Liver (tissue), 3 donors: Measurements from ENCODE around the gene AJM1.

ENCODE experiments used
- CTCF ChIP-seq: fragments of 150-350 bp; IDR thresholded peaks from 2 replicates; pipeline ENCODE4 v1.5.1; 2017; ENCODE audit warnings: improper control_type of control experiment, low read depth, low read length; ENCODE audit not compliant: missing input control
- MAX ChIP-seq: IDR thresholded peaks from 2 replicates; pipeline ENCODE4 v1.6.1; 2016; ENCODE audit warnings: antibody characterized with exemption
- RAD21 ChIP-seq, 2 donors: IDR thresholded peaks; 2 replicates each; pipeline ENCODE4 v1.6.1; 2016; ENCODE audit warnings: antibody characterized with exemption in 2 of 2, mild to moderate bottlenecking in 2 of 2
- SP1 ChIP-seq: IDR thresholded peaks from 2 replicates; pipeline ENCODE4 v1.6.1; 2018; ENCODE audit warnings: antibody characterized with exemption, mild to moderate bottlenecking
- TAF1 ChIP-seq: conservative IDR thresholded peaks from 2 replicates; pipeline ENCODE4 v1.6.1; 2016; ENCODE audit warnings: antibody characterized with exemption, mild to moderate bottlenecking
- YY1 ChIP-seq: IDR thresholded peaks from 2 replicates; pipeline ENCODE4 v1.6.1; 2016; ENCODE audit warnings: antibody characterized with exemption, mild to moderate bottlenecking
- TF ChIP-seq, protein P1 (sequence below): IDR thresholded peaks from 2 replicates; pipeline ENCODE4 v1.6.1; 2016; ENCODE audit warnings: antibody characterized with exemption
- donor health status: healthy.
- donor health status: healthy.

- TF ChIP-seq RAD21 (IDR thresholded peaks at IDR 0.05) (no peak), SP1 (no peak), CTCF (no peak), YY1 (no peak), TAF1 (no peak), MAX (no peak)
- TF ChIP-seq, protein P1, sequence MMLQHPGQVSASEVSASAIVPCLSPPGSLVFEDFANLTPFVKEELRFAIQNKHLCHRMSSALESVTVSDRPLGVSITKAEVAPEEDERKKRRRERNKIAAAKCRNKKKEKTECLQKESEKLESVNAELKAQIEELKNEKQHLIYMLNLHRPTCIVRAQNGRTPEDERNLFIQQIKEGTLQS = no peak
Measured at GRCh38 chr9:136865768-136866103, 23.5 kb downstream of the AJM1 start.
